Activated CD4-positive, alpha-beta T cell treated with anti-CD3 and anti-CD28 coated beads, Interleukin-2, amount 50 U/mL, for 24 hours (primary cell): ENCODE results near the gene ORMDL1.

Experiments
- DNase-seq, 2 donors: peaks; one replicate each; pipeline ENCODE4 v3.0.0-alpha.2; 2020; ENCODE audit warnings: low read depth in 1 of 2, low spot score in 1 of 2

ORMDL1 gene

GRCh38 chr2:189783927-189784867 lies at the start of gene ORMDL1, which contains the start of gene PMS1:
ORMDL1 (minus strand) TSS chr2:189784339; CDS start chr2:189782595, 1,744 bp downstream.
PMS1 (plus strand) TSS chr2:189784450; CDS start chr2:189791810, 7,360 bp downstream.
- peak; percentile 85 to 91 for DNase-seq

GRCh38 chr2:189830510-189830909 lies 46.4 kb upstream of the ORMDL1 start:
- no peak for DNase-seq

- DNase-seq: no peak
These were observed 45.1 kb upstream of the ORMDL1 start for GRCh38 chr2:189829102-189829833.

- DNase-seq: no peak
These were observed 41.9 kb upstream of the ORMDL1 start for GRCh38 chr2:189826039-189826438.

- DNase-seq: no peak
These were observed 40.7 kb upstream of the ORMDL1 start for GRCh38 chr2:189824694-189825396.

- DNase-seq: no peak
These were observed 38.0 kb upstream of the ORMDL1 start for GRCh38 chr2:189821953-189822748.

- DNase-seq: no peak
These were observed 35.2 kb upstream of the ORMDL1 start for GRCh38 chr2:189819297-189819704.

- no peak for DNase-seq
These were observed 34.3 kb upstream of the ORMDL1 start for GRCh38 chr2:189818249-189819038.

GRCh38 chr2:189803431-189803830 lies 19.3 kb upstream of the ORMDL1 start:
- DNase-seq: no peak

GRCh38 chr2:189802396-189802912 lies 18.3 kb upstream of the ORMDL1 start:
- no peak for DNase-seq

- DNase-seq: no peak
These were observed 15.4 kb upstream of the ORMDL1 start for GRCh38 chr2:189799531-189799930.

- no peak for DNase-seq
These were observed 14.8 kb upstream of the ORMDL1 start for GRCh38 chr2:189799030-189799331.

GRCh38 chr2:189798312-189799029 lies 14.3 kb upstream of the ORMDL1 start:
- no peak for DNase-seq

GRCh38 chr2:189797902-189798301 lies 13.8 kb upstream of the ORMDL1 start:
- no peak for DNase-seq

- DNase-seq: no peak
These were observed 10.2 kb upstream of the ORMDL1 start for GRCh38 chr2:189794310-189794709.

- DNase-seq: no peak
These were observed 7.4 kb upstream of the ORMDL1 start for GRCh38 chr2:189791338-189792042.

GRCh38 chr2:189783451-189783926 lies 650 bp downstream of the ORMDL1 start:
- no peak for DNase-seq

- DNase-seq: no peak
These were observed 1.9 kb downstream of the ORMDL1 start for GRCh38 chr2:189782221-189782671.
